GM21390 (cell line): ENCODE results near the gene ACTL8.

Source experiments
- ATAC-seq: cut with Tn5 transposase; IDR thresholded peaks from one replicate; pipeline ENCODE4 v1.9.1; 2021; ENCODE audit not compliant: unreplicated experiment

The ACTL8 gene

DNA sequence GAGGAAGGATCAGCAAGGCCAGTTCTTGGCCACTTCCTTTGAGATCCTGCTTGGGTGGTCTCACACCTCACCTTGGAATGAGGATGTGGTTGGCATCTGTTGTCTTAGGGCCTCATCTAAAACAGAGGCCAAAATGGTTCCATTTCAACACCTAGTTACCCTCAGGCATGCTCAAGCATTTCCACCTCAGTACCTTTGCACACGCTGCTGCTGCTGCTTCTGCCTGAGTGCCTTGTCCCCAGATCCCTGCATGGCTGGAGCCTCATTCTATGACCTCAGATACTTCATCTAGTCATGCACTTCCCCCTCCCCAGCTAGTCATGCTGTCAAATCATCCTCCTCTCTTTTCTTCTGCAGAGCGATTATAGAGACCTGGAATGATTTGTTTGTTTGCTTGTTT lies 86.8 kb downstream of the ACTL8 start:
- no peak for ATAC-seq

DNA sequence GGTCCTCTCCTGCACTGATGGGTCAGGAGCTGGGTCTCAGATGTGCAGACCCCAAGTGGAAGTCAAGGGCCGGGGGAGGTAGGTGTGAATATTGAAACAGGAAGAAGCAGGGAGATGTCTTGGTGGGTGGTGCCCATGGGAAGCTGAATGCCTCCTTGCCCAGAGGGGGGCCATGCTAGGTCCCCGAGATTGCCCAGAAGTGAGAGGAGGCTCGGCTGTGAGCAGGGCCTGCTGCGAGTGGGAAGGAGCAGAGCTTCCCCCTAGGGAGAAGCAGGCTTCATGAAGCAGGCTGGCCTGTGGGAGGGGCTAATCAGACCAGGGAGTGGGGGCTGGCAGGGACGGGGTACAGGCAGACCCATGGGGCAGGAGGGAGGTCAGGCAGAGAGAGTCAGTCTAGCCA lies 87.6 kb downstream of the ACTL8 start:
- ATAC-seq, result no peak

DNA sequence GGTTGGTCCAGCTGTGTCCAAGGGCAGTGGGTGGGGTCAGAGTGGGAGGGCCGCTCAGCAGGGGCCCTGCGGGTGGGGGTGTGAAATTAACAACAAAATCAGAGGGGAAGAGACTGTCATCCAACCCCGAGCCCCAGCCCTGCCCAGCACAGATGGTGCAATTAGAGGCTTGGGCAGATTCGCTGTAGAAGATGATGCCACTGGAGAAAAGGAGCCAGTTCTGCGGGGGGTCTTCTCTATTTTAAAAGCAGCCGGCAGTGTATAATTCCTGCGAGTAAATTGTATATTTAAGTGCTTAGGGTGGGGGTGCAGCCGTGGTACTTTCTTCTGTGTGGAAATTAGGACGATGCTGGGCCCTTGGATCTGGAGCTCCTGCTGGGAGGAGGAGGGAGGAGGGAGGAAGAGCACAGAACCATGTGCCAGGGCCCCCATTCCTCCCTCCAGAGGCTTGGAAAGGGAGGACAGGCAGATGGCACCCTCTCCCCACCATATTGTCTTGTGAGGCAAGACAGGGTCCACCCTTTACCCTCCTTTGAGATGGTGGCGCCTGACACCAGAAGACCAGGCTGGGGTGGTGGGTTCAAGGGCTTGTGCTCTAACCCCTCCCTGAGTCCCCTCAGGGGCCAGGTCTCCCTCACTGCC lies 89.2 kb downstream of the ACTL8 start:
- ATAC-seq, result no peak

DNA sequence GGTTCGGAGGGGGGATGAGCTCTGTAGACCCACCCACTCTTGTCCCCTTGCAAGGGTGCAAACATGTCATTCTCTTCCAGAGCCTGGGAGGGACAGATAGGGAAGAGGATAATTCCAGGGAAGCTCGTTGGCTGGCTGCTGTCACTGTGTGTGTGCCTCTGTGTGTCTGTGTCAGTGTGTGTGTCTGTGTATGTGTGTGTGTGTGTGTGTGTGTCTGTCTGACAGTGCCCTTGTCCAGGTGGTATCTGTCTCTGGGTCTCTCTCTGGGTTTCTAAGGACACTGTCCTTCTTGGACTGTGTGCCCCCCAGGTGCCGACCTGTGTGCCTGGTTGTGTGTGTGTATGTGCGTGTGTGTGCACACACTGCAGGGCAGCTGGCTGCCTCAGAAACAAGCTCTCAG lies 90.5 kb downstream of the ACTL8 start:
- ATAC-seq, result no peak

DNA sequence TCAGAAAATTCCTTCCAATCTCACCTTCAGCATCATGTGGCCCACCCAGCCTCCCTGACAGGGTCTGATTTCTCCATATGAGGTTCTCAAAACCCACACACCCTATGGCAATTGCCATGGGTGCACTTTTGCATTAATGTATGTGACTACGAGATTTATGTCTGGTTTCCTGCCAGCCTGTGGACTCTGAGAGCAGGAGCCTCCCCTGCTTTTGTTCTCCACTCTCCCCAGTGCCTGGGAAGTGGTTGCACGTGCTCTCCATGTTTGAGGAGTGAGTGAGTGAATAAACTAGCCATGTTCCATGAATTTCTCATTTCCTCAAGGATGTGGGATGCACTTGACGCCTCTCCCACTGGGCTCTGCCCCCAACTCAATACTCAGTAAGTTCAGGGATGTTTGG lies 91.2 kb downstream of the ACTL8 start:
- no peak for ATAC-seq

DNA sequence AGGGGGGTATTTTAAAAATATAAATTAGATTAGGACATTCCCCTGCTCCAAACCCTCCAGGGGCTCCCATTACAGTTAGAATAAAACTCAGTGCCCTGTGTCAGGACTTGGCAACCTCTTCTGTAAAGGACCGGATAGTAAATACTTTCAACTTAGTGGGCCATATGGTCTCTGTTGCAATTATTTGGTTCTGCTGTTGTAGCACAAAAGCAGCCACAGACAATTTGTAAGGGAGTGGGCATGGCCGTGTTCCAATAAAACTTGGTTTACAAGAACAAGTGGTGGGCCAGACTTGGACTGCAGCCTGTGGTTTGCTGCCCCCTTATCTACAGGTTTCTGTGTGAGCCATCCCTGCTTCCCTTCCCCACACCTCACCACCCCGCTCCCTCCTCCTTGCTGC lies 92.0 kb downstream of the ACTL8 start:
- ATAC-seq, result no peak

DNA sequence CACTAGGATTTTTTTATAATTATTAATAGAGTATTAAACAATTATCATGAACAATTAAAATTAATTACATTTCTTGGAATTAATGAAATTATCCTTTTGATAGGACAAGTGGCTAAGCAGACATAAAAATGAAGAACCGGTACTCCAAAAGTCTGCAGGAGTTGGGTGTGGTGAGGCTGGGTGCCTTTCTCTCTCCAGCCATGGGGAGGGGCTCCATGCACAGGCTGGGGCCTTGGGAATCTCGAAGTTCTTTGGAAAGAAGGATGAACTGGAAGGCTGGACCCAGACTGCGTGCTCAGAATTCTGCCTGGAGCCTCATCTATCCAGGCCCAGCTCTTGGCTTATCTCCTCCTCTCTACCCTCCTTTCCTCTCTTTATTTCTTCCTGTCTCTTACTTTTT lies 94.1 kb downstream of the ACTL8 start:
- no peak for ATAC-seq

DNA sequence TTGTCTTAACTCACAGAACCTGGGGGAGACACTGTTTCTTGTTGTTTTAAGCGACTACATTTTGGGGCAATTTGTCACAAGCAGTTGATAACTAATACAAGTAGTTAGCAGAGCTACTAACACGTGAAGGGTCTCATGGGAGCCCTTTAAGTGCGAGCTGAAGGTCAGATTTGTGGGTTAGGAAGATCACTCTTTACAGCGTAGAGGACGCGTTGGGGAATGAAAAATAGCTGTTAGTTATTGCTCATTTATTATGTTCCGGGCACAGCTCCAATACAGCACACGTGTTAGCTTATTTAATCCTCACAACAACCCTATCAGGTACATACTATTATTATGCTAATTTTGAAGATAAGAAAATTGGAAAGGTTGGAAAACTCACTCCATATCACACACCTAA lies 95.9 kb downstream of the ACTL8 start:
- no peak for ATAC-seq

DNA sequence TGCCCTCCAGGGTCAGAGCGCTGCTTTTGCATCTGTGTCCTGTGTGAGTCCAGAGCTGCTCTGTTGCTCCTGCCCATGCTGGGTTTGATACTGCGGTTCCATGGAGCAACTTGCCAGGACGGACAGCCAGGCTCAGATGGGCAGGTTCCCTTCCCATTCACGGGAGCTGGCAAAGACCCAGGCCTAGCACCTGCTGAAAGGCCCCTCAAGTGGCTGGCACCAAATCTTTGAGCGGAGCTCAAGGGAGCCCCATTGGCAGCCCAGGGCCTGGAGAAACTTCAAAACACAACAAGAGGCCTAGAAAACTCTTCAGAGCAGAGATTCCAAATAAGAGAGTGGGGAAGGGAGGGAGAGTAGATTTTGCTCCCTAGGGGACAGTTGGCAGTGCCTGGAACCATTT lies 97.2 kb downstream of the ACTL8 start:
- no peak for ATAC-seq

DNA sequence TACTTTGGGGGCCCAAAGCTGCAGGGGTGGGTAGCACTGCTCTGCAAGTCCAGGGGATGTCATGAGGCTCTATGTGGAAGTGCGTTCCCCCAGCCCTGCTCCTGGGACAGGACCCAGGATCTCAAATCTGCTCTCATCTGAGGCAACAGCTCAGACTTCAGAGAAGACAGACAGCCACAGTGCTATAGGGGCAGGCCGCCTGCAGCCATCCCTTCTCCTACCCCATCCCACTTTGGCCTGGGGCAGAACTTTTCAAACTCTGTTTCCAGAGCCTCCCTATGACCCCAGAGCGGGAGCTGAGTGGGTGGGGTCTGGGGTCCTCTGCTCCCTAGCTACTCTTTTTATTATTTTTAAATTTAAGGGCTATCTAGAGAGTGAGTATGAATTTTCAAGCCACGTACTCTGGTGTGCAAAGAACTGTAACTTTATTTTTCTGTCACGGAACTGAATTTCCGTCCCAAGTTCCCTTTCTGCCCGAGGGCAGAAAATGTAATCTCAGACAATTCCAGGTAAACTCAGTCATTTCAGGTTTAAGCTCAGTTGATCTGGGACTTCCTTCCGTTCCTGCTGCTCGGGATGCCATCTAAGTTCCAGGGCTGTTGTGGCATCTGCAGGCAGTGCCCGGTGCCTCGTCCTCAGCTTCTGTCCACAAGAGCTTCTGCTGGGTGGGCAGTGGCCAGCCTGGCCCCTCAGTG lies 98.3 kb downstream of the ACTL8 start:
- ATAC-seq, result no peak

DNA sequence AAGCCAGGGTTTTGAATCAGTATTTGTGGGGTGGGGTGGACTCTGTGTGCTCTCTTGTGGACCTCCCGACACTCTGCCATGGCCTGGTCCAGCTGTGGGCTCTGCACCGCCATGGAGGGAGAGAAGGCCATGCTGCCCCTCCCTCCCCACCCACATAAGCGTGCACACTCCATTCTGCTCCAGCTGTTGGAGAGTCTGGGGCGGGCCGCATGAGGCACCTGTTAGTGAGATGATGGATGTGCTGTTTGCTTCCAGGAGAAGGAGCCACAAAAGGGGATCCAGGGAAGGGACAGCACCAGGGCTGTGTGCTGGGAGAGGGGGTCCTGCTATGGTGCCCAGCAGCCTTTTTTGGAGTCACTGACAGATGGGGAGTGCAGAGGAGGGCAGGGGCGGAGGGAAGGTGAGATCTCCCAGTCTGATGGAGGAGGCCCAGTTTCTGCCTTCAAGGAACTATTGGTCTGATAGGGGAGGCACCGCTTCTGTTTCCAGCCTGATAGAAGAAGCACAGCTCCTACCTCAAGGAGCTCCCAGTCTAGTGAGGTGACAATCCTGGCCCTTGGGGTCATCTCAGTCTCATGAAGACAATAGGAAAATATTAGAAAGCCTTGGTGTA lies 101.5 kb downstream of the ACTL8 start:
- no peak for ATAC-seq

DNA sequence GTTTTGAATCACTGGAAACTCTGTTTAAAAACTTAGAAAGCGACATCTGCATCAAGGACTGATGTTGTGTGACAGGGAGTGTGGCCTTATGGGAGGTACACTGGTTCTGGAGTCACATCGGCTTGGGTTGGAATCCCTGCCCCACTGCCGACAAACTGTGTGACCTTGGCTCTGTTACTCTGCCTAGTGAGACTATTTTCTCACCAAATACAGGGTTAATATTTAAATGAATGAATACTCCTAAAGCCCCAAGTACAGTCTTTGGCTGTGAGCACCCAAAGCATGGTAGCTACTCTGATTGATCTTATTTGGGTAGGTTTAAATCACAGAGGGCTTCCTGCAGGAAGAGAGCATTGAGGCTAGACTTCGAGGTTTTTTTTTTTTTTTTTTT lies 102.0 kb downstream of the ACTL8 start:
- no peak for ATAC-seq

DNA sequence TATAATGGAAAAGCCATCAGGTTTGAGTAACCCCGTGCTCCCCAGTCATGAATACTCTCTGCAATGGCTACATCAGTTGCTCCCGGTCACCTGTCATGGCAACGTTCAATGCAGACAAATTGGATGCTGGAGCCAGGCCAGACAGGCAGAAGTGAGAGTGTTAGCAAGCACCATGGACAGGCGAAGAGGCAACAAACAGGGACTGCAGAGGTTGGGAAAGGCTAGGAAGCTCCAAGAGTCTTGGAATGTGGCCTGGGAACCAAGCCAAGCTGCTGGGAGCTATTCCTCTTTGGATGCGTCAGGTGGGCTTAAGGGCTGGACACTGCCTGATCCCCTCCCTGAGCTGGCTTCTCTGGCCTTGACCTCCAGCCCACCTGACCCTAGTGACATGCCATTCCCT lies 102.9 kb downstream of the ACTL8 start:
- no peak for ATAC-seq

DNA sequence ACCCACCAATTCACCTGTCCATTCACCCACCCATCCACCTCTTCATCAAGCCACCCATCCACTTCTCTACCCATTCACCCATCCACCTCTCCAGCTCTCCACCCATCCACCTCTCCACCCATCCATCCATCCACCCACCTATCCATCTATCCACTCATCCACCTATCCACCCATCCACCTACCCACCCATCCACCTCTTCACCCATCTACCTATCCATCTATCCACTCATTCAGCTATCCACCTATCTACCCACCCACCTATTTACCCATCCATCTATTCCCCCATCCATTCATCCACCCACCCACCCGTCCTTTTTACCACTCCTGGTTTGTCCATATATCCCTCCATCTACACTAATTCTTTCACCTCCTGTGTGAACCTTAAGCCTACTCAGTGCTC lies 105.7 kb downstream of the ACTL8 start:
- ATAC-seq, result no peak

DNA sequence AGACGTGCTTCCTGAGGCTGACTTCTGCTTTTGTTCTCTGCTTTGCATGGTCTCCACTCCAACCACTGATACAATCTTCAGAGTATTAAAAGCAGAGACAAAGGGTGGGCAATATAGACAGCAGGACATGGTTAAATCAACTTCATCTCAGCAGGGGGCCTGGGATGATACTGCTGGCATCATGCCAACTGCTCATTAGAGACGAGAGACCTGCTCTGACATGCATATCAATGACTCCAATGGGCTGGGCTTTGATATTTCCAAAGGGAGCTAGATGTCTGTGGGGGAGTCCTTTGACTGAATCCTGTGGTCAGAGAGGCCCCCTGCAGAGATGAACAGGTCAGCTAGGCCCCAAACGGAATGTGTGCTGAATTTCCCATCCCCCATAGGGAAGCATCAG lies 106.6 kb downstream of the ACTL8 start:
- no peak for ATAC-seq

DNA sequence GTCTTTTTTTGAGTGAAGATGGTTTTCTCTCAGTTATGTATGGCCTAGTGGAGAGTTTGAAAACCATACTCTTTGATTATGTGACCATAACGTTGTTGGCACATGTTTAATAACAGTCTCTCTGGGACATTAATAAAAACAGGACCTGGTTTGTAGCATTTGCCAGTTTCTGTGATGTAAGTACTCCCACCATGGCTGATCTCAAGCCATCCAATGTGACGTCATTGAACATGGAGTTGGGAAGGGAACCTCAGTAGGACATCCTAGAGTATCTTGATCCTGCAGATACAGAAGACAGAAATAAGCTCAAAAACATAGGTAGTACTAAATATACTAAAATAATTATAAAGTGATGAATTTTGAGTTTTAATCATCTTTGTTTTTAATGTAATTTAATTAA lies 107.0 kb downstream of the ACTL8 start:
- no peak for ATAC-seq

DNA sequence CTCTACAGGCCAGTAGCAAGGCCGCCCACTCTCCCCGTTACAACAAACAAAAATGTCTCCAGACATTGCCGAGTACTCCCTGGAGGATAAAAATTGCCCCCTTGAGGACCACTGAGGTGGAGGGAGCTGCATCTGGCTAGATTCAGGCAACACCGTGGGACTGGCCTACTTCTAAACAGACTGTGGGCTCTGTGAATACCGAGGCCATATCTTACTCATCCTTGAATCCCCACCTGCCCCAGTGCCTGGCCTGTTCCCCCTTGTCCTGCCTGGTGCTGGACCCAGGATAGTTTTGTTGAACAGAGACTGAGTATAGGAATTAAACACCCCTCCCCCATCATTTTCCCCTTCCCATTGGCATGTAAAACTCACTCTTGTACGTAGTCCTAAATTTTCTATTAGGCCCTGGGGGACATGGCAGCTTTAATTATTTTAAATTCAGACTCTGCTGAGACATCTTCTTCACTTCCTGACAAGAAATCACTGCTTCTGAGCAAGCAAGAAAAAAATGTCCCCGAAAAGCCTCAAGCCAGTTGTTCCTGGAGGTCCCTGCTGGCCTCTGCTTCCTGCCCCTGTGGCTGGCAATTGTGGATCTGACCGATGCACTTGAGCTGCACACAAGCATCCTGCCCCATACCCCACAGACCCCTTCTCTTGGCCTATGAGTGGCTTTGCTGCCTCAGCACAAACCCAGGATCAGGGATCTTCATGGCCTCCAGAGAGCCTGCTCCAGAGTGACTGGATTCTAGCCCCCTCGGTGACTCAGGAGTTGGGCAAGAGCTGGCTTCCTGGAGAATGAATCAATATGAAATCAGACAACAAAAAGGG lies 111.0 kb downstream of the ACTL8 start:
- ATAC-seq, result no peak

DNA sequence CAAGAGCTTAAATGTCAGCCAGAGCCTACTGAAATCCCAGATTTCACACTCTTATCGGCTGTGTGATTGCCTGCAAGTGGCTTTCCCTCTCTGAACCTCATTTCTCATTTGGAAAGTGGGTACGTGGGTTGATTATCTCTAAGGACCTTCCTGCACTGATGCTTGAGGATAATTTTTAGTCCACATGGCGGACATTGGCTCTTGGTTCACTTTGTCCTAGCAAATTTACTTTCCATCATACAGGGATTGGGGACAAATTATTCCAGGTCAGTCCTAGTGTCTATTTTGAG lies 111.6 kb downstream of the ACTL8 start:
- ATAC-seq, result no peak

DNA sequence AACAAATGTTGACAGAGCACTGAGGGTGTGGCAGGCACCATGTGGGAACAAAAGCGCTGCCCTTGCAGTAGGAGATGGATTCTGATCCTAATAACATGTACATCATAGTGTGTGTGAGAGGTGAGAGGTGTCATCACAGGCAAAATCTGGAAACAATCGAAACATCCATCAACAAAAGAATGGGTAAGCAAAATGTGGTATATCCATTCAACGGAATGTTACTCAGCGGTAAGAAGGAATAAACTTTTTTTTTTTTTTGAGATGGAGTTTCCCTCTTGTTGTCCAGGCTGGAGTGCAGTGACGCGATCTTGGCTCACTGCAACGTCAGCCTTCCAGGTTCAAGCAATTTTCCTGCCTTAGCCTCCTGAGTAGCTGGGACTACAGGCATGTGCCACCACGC lies 112.3 kb downstream of the ACTL8 start:
- ATAC-seq, result no peak

DNA sequence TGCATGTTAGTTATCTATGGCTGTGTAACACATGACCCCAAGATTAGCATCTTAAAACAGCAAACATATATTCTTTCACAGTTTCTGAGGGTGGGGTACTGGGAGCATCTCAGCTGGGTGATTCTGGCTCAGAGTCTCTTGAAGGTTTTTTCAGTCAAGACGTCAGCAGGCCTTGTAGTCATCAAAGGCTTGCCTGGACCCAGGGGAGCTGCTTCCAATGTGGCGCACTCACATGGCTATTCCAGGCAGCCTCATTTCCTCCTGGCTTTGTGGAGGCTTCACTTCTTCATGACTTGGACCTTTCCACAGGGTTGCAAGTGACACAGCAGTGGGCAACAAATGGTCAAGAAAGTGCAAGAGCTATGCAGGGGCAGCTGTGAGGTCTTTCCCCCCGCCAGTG lies 114.7 kb downstream of the ACTL8 start:
- ATAC-seq, result no peak

DNA sequence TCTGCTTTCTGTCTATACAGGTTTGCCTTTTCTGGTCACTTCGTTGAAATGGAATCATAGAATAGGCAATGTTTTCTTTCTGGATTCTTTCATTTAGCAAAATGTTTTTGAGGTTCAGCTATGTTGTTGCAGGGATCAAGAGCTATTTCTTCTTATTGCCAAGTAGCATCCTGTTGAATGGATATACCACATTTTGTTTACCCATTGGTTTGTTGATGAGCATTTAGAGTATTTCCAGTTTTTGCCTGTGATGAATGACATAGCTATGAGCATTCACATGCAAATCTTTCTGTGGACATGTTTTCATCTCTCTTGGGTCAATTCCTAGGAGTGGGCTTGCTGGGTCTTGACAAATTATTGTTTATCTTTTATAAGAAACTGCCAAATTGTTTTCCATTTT lies 115.5 kb downstream of the ACTL8 start:
- no peak for ATAC-seq

DNA sequence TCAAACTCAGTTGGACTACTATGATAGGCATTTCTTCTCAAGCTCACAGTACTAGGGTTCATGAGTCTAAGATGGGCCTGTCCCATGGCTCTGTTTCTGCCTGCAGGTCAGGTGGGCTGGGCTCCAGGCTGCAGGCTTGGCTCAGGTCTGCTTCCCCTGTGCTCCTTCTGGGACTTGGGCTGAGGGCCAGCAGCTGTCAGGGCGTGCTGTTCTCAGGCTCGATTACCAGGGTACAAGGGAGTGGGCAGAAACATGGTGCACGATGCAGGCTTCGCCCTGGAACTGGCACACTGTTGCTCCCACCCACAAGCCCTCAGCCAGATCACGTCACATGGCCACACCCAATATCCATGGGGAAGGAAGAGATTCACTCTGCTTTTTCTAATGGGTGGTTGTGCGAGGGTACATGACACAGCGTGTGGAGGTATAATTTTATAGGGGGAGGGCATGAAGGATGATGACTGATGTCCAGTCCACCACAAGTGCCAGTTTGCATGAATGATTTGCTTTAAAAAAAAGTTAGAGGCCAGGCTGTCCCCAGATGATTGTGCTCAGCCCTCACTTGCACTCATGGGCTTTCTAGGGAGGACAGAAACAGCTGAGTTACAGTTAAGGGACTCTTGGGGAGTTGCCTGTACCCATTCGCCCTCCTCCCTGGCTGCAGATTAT lies 118.0 kb downstream of the ACTL8 start:
- ATAC-seq, result no peak
